GM13977 (cell line): ENCODE measurements around the gene AFTPH.

ENCODE experiments used
- DNase-seq: peaks from one replicate; pipeline ENCODE4 v3.0.0; 2012; ENCODE audit warnings: low spot score
- CTCF ChIP-seq: IDR thresholded peaks from 2 replicates; pipeline ENCODE4 v1.5.1; 2012; ENCODE audit warnings: mild to moderate bottlenecking, control low read depth; ENCODE audit not compliant: insufficient read depth; ENCODE audit errors: extremely low read depth, missing control alignments
- in situ Hi-C: fragments of 300-500 bp; cut with MboI; formaldehyde crosslinking; loops from one replicate; pipeline ENCODE4 v1.12.0; 2022; ENCODE audit warnings: low sequenced_read_pairs, low pct_unique_long_range_greater_than_20kb, mixed read lengths, inconsistent platforms; ENCODE audit not compliant: unreplicated experiment

The AFTPH gene

GRCh38 chr2:64639691-64640090 lies 115.6 kb downstream of the AFTPH start:
- in situ Hi-C loops = loop anchor here (10.0 kb wide), 1 partner anchor 225 kb away; no protein-coding TSS in a partner anchor
- no peak for TF ChIP-seq CTCF
- DNase-seq = no peak

- DNase-seq = no peak
- no peak for TF ChIP-seq CTCF
- in situ Hi-C loops = loop anchor here (10.0 kb wide), 1 partner anchor 224 kb away; no protein-coding TSS in a partner anchor
Observed at GRCh38 chr2:64640153-64641044, 116.3 kb downstream of the AFTPH start.

GRCh38 chr2:64641599-64641998 lies 117.5 kb downstream of the AFTPH start:
- TF ChIP-seq CTCF = no peak
- in situ Hi-C loops = loop anchor here (10.0 kb wide), 1 partner anchor 223 kb away; no protein-coding TSS in a partner anchor
- DNase-seq = no peak
